NCI-H82 (cell line): ENCODE results near the gene CNKSR2.

Experiments used
- DNase-seq: peaks from one replicate; lab custom pipeline; 2025; lab: John Stamatoyannopoulos, UW

CNKSR2 gene

DNA sequence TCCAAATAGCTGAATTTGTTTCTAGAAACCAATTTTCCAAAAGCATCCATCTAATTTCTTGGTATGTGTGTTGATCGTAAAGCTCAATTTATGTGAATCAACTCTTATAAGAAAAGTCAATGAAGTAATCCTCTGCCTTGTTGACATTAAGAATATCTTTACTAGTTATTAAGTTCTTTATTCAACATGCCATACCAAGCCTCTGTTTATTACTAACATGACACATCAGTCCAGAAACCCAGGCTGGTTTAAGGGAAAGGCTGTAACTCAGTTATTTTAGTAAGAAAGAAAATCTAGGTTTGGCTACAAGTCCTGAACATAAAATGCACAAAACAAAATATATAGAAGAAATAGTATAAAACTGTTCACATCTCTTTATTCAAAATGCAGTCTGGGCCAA, 235.9 kb downstream of the CNKSR2 start:
- no peak for DNase-seq

GRCh38 chrX:21612154-21612553, 237.9 kb downstream of the CNKSR2 start:
- DNase-seq, result no peak

- no peak for DNase-seq
These were observed 242.2 kb downstream of the CNKSR2 start for GRCh38 chrX:21616386-21616785.

- no peak for DNase-seq
These were observed 246.0 kb downstream of the CNKSR2 start for GRCh38 chrX:21620234-21620633.

GRCh38 chrX:21623778-21624501, 249.7 kb downstream of the CNKSR2 start:
- DNase-seq, result no peak

- no peak for DNase-seq
These were observed 257.8 kb downstream of the CNKSR2 start for GRCh38 chrX:21632027-21632426.

GRCh38 chrX:21638311-21638710, 264.1 kb downstream of the CNKSR2 start:
- DNase-seq, result no peak

- DNase-seq, result no peak
These were observed 265.6 kb downstream of the CNKSR2 start for GRCh38 chrX:21639775-21640174.

DNA sequence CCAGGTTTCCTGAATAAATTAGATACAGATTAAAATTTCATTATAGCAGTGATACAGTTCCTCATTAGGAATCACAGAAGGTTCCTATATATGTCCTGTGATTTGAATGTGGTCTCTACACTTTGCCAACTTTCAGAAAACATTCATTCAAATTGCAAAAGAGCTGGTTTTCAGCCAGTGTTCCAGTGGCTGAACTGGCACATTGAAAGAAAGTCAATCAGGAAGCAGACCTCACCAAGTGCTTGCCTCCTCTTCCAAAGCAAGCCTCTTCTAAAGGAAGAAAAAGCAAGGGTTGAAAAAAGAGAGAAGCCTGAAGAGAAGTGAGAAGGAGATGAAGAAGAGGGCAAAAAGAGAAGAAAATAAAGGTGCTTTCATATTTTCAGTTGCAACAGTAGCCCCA, 271.2 kb downstream of the CNKSR2 start:
- no peak for DNase-seq

- no peak for DNase-seq
These were observed 271.7 kb downstream of the CNKSR2 start for GRCh38 chrX:21645886-21646285.

DNA sequence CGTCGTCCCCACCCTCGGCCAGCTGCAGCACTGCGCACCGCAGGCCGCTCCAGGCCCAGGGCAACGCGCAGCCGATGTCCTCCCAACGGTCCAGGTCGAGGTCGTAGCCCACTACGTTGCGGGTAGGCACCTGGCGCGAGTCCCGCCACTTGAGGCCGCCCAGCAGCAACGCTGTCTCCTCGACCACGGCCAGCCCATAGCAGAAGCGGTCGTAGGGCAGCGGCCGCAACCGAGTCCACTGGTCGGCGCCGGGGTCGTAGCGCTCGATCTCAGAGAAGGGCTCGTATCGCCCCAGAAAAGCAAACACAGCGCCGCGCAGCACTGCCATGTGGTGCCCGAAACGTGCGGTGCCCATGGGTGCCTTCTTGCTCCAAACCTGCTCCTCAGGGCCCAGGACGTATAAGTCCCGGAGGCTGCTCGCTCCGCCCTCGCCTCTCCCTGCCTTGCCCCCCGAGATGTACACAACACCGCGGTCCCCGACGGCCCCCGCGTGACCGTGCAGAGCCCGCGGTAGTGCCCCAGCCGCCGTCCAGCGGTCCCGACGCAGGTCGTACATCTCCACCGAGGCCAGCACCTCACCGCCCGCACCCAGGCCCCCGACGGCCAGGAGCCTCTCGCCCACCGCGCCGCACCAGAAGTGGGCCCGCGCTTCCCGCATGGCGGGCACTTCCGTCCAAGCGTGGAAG, 281.8 kb downstream of the CNKSR2 start:
- DNase-seq, result no peak

- DNase-seq, result no peak
These were observed 282.5 kb downstream of the CNKSR2 start for GRCh38 chrX:21656587-21657317.

GRCh38 chrX:21657318-21658151, 283.3 kb downstream of the CNKSR2 start:
- DNase-seq, result no peak

GRCh38 chrX:21658152-21658737, 284.0 kb downstream of the CNKSR2 start, which contains the start of gene KLHL34:
KLHL34 (minus strand) TSS chrX:21658330; CDS start chrX:21657788, 542 bp downstream.
- DNase-seq, result no peak

- DNase-seq, result no peak
These were observed 284.5 kb downstream of the CNKSR2 start for GRCh38 chrX:21658746-21659145.

- no peak for DNase-seq
These were observed 285.1 kb downstream of the CNKSR2 start for GRCh38 chrX:21659320-21659719.

- no peak for DNase-seq
These were observed 285.9 kb downstream of the CNKSR2 start for GRCh38 chrX:21660156-21660555.

- DNase-seq, result no peak
These were observed 287.1 kb downstream of the CNKSR2 start for GRCh38 chrX:21661316-21661715.

- DNase-seq, result no peak
These were observed 288.5 kb downstream of the CNKSR2 start for GRCh38 chrX:21662761-21663160.

DNA sequence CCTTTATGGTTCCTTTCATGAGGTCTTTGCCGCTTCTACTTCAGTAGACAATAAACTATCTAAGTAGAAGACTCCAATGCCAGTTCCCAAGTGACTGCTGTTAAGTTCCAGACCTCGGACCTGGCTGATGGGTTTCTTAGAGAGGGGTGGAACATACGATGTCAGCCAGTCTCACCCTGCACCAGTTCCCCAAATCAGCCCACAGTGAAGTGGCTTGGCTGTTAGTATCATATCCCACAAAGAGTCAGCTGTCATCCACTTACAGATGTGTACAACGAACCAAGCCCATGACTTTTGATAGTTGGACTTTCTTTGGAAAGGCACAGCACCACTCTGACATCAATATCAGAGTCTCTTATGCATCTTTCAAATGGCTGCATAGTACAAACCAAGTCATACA, 292.0 kb downstream of the CNKSR2 start:
- no peak for DNase-seq

GRCh38 chrX:21666679-21667078, 292.5 kb downstream of the CNKSR2 start:
- no peak for DNase-seq
